Thyroid gland (tissue), 4 donors: ENCODE results near the gene RPL36AL.

Experiments used
- CTCF ChIP-seq, 6 experiments: fragments of 200-600 bp in 3 of 6; fragments of 450-650 bp in 3 of 6; sonication (generic) in 3 of 6; IDR thresholded peaks; one replicate each; pipeline ENCODE4 v1.5.1; 2016 to 2019; ENCODE audit warnings: antibody characterized with exemption in 6 of 6, mild to moderate bottlenecking in 2 of 6, inconsistent platforms in 1 of 6, moderate library complexity in 1 of 6
- POLR2A ChIP-seq, 2 donors: fragments of 450-650 bp; IDR thresholded peaks; one replicate each; pipeline ENCODE4 v1.6.1; 2017; ENCODE audit warnings: antibody characterized with exemption in 2 of 2, mild to moderate bottlenecking in 2 of 2, moderate library complexity in 1 of 2

GRCh38 chr14:49614196-49614595, 6.2 kb downstream of the RPL36AL start:
- no peak for TF ChIP-seq CTCF (IDR thresholded peaks at IDR 0.05)
- TF ChIP-seq POLR2A (IDR thresholded peaks at IDR 0.05), result no peak
